Fibroblast of skin of scalp (primary cell): ENCODE data around the gene NPAS3.
A peak's percentile ranks its signal among the peaks of the same experiment; 100 is the strongest.

ENCODE experiments used
- DNase-seq: peaks from one replicate; pipeline ENCODE4 v3.0.0-alpha.2; 2013

The NPAS3 gene

GRCh38 chr14:33271891-33272290, 333.2 kb downstream of the NPAS3 start:
- DNase-seq = no peak

- no peak for DNase-seq
Observed at GRCh38 chr14:33273978-33274377, 335.3 kb downstream of the NPAS3 start.

GRCh38 chr14:33275879-33276278, 337.2 kb downstream of the NPAS3 start:
- no peak for DNase-seq

GRCh38 chr14:33279865-33280264, 341.2 kb downstream of the NPAS3 start:
- DNase-seq = no peak

- DNase-seq = peak; percentile 41
Observed at GRCh38 chr14:33280646-33281045, 342.0 kb downstream of the NPAS3 start.

GRCh38 chr14:33282331-33283230, 343.9 kb downstream of the NPAS3 start:
- peak; percentile 41 for DNase-seq

GRCh38 chr14:33285902-33286700, 347.4 kb downstream of the NPAS3 start:
- DNase-seq = no peak

GRCh38 chr14:33287189-33287588, 348.5 kb downstream of the NPAS3 start:
- DNase-seq = no peak

- DNase-seq = no peak
Observed at GRCh38 chr14:33290641-33291040, 352.0 kb downstream of the NPAS3 start.

- DNase-seq = no peak
Observed at GRCh38 chr14:33291529-33292104, 352.9 kb downstream of the NPAS3 start.

- no peak for DNase-seq
Observed at GRCh38 chr14:33294419-33294818, 355.7 kb downstream of the NPAS3 start.

- no peak for DNase-seq
Observed at GRCh38 chr14:33297565-33297964, 358.9 kb downstream of the NPAS3 start.

- DNase-seq = peak; percentile 88
Observed at GRCh38 chr14:33307691-33308251, 369.1 kb downstream of the NPAS3 start.

- DNase-seq = no peak
Observed at GRCh38 chr14:33309106-33309505, 370.4 kb downstream of the NPAS3 start.

- DNase-seq = no peak
Observed at GRCh38 chr14:33315217-33315616, 376.5 kb downstream of the NPAS3 start.

GRCh38 chr14:33315721-33316120, 377.0 kb downstream of the NPAS3 start:
- DNase-seq = no peak

- DNase-seq = peak; percentile 40
Observed at GRCh38 chr14:33317675-33318074, 379.0 kb downstream of the NPAS3 start.

GRCh38 chr14:33323979-33324378, 385.3 kb downstream of the NPAS3 start:
- no peak for DNase-seq

- no peak for DNase-seq
Observed at GRCh38 chr14:33331176-33331949, 392.7 kb downstream of the NPAS3 start.

- DNase-seq = no peak
Observed at GRCh38 chr14:33332497-33332896, 393.8 kb downstream of the NPAS3 start.

GRCh38 chr14:33335366-33335765, 396.7 kb downstream of the NPAS3 start:
- no peak for DNase-seq
